Stimulated activated CD8-positive, alpha-beta memory T cell treated with anti-CD3 and anti-CD28 coated beads, Interleukin-4, amount 100 ng/mL, for 24 hours (primary cell): ENCODE results near the gene MT1B.
"Not testable (repeated sequence)": the region's sequence is repeated elsewhere in the genome, so short reads cannot be mapped to it uniquely, and the experiment has no call there.

ENCODE experiments used
- DNase-seq: peaks from one replicate; pipeline ENCODE4 v3.0.0-alpha.2; 2020; ENCODE audit warnings: low read depth

Gene MT1B

GRCh38 chr16:56637814-56638750 lies 13.6 kb upstream of the MT1B start, which contains the start of gene MT1A:
TSS of gene MT1A (plus strand) at chr16:56638666. CDS start at chr16:56638739, 73 bp downstream.
- DNase-seq: no peak

- no peak for DNase-seq
These were observed 12.6 kb upstream of the MT1B start for GRCh38 chr16:56639045-56639444.

DNA sequence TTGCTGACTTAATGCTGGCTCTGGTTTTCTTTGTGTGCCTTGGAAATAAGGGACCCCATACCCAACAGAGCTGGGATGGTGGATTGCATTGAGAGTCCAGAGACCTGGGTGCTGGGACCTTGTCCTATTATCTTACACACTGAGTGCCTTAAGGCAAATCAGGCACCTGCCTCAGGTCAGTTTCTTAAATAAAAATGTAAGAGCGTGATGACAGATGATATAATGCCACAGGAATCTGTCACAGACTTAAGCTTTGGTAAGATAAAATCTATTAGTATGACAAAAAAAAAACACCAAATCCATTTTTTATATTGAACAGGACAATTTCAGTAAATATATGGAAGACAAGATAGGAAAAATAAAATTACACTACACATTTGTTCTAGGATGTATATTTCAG lies 11.6 kb upstream of the MT1B start:
- DNase-seq: no peak

DNA sequence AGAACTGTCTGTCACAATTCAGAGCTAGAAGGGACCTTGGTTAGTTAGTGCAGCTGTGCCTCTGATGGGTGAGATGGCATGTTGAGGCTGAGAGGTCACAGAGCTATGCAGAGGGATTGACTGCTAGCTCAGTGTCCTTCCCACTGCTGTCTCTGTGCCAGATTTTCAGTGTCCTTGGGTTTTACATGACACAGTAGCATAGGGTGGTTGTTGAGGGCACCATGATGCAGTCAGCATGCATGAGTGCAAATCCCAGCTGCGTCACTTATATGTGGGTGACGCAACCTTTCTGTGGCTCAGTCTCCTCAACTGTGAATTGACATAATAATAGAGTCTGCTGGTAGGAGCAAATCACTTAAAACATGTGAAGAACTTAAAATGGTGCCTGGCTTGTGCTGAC lies 10.5 kb upstream of the MT1B start:
- no peak for DNase-seq

DNA sequence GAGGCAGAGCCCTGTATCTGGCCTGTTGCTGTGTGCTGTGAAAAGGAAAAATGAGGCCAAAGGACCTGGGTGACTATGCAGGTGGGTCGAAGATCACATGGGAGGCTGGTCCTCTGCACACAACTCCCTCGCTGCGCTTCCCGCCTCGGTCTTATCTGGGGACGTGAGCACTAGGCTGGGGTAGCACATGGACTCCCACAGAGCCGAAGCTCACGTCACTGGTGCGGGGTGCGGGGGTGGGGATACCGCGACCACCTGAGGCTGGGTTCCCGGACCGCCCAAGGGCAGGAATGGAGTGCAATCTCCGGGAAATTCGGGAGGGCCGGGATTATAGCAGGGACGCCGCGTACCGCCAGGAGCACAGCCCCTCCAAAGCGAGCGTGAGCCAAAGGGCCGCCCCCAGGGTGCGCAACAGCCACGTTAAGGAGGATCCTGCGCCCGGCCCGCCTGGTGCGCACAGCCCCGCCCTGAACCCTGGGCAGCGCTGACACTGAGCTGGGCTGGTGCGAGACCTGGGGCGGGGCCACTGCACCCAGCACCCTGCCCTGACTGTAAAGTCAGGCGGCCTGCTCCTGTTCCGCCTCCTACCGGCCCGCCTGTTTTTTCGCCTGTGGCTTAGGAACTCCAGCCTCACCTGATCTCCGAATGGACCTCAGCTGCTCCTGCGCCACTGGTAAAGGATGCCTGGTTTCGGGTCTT lies 8.5 kb upstream of the MT1B start:
- peak; percentile 78 for DNase-seq

DNA sequence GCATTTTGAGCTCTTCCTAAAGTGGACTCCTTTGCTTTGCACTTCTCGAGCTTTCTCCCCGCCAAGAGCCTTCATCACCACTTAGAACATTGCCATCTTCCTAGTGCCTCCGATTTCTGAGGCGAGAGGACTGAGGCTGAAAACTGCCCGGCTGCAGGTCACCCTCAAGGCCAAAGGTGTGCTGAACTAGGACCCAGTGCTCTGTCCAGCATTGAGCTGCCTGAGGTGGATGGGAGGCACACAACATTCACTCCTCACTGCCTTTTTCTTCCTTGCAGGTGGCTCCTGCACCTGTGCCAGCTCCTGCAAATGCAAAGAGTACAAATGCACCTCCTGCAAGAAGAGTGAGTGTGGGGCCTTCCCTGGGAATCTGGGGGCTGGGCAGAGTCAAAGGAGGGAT lies 7.9 kb upstream of the MT1B start:
- no peak for DNase-seq

DNA sequence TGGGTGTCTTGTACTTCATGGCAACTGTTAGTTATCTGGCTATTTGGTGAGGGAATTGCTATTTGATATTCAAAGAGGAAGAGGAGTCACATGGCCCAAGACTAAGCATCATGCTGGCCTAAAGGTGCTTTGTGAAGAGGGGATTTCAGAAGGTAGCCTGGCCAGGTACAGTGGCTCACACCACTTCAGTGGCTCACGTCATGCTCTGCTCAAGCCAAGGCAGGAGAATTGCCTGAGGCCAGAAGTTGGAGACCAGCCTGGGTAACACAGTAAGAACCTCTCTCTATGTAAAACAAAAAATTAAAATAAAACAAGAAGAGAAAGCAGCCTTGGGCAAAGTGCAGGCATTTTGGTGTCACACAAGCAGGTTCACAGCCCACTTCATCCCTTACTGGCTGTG lies 6.4 kb upstream of the MT1B start:
- no peak for DNase-seq

DNA sequence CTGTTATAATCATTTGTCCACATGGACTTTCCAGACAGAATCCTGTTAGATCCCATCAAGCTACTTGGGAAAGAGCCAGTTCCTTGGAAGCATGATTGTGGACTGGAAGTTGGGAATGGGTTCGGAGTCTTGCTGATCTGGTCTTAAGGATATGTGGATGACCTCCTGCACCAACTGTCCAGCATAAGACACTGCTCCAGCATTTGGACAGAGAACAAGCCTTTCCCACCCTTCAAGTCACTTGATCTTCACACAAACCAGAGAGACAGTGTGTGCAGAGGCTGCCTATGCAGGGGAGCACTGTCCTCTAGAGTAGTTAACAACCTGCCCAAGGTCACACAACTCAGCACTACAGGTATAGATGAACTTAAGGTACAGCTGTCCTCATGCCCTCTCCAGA lies 5.8 kb upstream of the MT1B start:
- DNase-seq: no peak

GRCh38 chr16:56647641-56648431 lies 3.9 kb upstream of the MT1B start:
- DNase-seq: no peak

DNA sequence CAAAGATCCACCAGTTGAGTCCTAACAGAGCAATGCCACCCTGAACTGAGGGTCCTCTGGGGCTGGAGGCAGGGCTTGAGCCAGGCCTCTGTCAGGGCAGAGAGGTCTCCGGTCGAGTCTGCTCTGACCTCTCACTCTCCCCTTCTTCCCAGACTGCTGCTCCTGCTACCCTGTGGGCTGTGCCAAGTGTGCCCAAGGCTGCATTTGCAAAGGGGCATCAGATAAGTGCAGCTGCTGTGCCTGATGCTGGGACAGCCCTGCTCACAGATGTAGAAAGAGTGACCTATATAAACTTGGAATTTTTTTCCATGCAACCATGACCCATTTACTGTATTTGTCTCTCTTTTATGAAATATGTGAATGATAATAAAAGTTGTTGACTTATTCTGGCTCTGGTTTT lies 2.4 kb upstream of the MT1B start:
- DNase-seq: no peak

GRCh38 chr16:56649820-56650219 lies 1.9 kb upstream of the MT1B start:
- no peak for DNase-seq

DNA sequence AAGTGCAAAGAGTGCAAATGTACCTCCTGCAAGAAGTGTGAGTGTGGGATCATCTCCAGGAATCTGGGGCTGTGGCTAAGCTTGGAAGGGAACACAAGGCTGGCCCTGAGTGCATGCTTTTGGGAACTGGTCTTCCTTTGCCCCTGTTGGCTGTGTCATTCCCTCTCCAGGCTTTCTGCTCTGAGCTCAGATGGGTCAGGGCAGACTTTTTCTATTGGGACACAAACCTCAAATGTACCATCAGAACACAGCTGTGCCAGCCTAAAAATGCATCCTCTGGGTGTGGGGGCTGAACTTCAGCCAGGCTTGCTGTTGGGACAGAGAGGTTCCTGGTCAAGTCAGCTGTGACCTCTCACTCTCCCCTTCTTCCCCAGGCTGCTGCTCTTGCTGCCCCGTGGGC lies 914 bp downstream of the MT1B start:
- no peak for DNase-seq

- DNase-seq: no peak
These were observed 1.5 kb downstream of the MT1B start for GRCh38 chr16:56653218-56653617.

GRCh38 chr16:56657555-56658326 lies 6.1 kb downstream of the MT1B start, which contains the start of gene MT1F:
TSS of gene MT1F (plus strand) at chr16:56657959. CDS start at chr16:56658059, 100 bp downstream.
- DNase-seq: peak; percentile 61

GRCh38 chr16:56658327-56658875 lies 6.7 kb downstream of the MT1B start:
- no peak for DNase-seq

- peak; percentile 28 for DNase-seq
These were observed 11.0 kb downstream of the MT1B start for GRCh38 chr16:56662357-56663354.

DNA sequence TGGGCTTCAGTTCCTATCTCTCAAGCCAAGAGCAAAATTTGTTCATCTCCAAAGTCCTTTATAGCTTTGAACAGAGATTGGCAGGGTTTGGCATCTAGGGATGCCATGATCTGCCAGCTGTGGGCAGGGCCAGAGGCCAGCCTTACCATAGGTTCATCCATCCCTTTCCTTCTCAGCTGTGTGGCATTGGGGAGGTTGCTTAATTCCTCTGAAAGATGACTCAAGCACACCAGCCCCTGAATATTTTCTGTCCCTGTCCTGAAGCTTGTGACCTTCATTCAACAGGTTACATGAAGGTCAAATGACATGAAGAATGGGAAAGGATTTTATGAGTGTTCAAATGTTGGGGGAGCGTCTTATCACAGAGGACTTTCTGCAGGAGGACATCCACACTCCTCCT lies 12.8 kb downstream of the MT1B start:
- DNase-seq: no peak

- DNase-seq: not testable (repeated sequence)
These were observed 13.9 kb downstream of the MT1B start for GRCh38 chr16:56665286-56666261.
